GM13977 (cell line): ENCODE measurements around the gene EXOSC2.

Experiments used
- DNase-seq: peaks from one replicate; pipeline ENCODE4 v3.0.0; 2012; ENCODE audit warnings: low spot score
- in situ Hi-C: fragments of 300-500 bp; cut with MboI; formaldehyde crosslinking; loops from one replicate; pipeline ENCODE4 v1.12.0; 2022; ENCODE audit warnings: low sequenced_read_pairs, low pct_unique_long_range_greater_than_20kb, mixed read lengths, inconsistent platforms; ENCODE audit not compliant: unreplicated experiment
- TF ChIP-seq, protein P1 (sequence below): IDR thresholded peaks from 2 replicates; pipeline ENCODE4 v1.5.1; 2012; ENCODE audit warnings: mild to moderate bottlenecking, control low read depth; ENCODE audit not compliant: insufficient read depth; ENCODE audit errors: extremely low read depth, missing control alignments

The EXOSC2 gene

DNA sequence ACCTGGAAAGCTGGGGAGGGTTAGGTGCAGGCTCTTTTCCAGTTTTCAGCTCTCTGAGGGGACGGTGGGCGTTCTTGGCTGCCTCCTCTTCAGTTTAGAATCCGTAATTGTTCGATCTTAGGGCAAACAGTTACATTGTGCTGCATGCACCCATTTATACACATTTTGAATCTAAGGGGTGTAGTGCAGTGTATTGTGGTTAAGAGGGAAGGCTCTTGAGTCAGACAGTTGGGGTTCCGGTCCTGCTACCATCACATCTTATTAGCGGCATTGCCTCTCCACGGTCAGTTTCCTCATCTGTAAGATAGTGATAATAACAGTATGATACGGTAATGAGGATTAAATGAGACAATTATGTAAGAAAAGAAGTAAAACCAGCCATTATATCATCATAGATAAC is 625 bp downstream of the EXOSC2 start:
- TF ChIP-seq, protein P1, sequence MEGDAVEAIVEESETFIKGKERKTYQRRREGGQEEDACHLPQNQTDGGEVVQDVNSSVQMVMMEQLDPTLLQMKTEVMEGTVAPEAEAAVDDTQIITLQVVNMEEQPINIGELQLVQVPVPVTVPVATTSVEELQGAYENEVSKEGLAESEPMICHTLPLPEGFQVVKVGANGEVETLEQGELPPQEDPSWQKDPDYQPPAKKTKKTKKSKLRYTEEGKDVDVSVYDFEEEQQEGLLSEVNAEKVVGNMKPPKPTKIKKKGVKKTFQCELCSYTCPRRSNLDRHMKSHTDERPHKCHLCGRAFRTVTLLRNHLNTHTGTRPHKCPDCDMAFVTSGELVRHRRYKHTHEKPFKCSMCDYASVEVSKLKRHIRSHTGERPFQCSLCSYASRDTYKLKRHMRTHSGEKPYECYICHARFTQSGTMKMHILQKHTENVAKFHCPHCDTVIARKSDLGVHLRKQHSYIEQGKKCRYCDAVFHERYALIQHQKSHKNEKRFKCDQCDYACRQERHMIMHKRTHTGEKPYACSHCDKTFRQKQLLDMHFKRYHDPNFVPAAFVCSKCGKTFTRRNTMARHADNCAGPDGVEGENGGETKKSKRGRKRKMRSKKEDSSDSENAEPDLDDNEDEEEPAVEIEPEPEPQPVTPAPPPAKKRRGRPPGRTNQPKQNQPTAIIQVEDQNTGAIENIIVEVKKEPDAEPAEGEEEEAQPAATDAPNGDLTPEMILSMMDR: no peak
- no peak for DNase-seq
- in situ Hi-C loops: loop anchor here (10.0 kb wide), 1 partner anchor 251 kb away; no protein-coding TSS in a partner anchor

DNA sequence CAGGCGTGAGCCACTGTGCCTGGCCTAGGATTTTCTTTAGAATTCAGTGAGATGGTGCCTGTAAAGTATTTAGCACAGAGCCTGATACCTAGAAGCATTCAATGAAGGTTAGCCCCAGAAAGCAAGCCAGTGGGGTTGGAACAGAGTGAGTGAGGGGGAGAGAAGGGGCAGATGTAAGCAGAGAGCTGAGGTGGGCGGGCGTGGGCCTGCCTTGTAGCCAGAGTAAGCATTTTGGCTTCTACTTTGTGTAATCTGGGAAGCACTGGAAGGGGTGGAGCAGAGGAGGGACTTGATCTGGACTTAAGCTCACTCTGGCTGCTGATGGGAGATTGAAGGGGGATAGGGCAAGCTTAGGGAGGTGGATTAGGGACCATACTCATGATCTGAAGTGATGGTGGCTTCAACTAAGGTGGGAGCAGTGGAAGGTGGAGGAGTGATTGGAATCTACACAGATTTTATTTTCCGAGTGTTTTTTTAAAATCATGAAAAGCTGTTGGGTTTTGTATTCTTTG is 2.6 kb downstream of the EXOSC2 start:
- TF ChIP-seq, protein P1: no peak
- in situ Hi-C loops: loop anchor here (10.0 kb wide), 1 partner anchor 249 kb away; no protein-coding TSS in a partner anchor
- DNase-seq: no peak

DNA sequence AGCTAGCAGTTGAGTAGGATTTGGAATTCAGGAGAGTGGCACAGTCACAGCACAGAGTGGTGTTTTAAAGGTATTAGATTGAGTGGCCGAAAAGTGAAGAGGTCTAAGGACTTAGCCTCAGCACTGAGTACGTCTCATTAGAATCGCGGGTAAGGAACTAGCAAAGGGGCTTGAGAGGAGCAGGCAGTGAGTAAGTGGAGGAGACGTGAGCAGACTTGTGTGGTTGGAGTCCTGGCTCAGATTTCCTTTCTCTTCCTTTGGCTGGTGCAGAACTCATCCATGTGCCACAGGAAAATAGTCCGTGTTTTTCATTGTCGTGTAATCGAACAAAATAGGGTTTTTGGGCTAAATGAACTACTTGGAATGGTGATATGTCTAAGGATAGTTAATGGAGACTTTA is 3.4 kb downstream of the EXOSC2 start:
- TF ChIP-seq, protein P1: no peak
- in situ Hi-C loops: loop anchor here (10.0 kb wide), 1 partner anchor 248 kb away; no protein-coding TSS in a partner anchor
- DNase-seq: no peak

DNA sequence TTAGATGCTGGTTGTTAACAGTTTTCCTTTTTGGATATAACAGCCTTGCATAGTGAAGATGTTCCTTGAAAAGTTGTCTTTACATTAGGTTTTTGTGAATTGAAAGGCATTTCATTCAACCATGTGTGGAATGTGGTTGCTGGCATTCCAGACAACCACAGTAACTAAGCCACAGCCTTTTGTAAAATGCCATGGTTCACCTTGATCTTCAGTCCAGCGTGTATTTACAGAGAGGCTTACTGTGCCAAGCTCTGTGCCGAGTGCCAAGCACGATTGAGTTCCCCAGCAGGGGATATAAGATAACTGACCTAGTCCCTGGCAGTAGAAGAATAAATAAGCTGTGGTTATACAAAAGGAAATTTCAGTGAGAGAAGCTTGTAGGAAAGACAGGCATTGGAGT is 4.9 kb downstream of the EXOSC2 start:
- TF ChIP-seq, protein P1: no peak
- DNase-seq: no peak
- in situ Hi-C loops: loop anchor here (10.0 kb wide), 1 partner anchor 246 kb away; no protein-coding TSS in a partner anchor

DNA sequence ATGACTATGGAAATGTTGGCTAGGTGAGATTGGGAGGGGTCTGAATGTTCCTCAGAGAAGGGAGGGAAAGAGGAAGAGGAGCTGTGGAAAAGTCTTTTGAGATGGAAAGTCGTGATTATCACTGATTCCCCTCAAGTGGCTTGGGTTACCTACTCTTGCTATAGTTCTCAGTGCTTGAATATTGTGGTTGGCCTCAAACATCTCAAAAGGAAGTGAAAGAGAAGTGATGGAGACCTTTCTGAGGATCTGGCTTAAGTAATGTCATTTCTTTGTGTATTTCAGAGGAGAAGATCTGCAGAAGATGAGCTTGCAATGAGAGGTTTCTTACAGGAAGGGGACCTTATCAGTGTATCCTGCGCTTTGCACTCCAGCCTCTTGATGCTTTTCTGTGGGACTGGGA is 5.5 kb downstream of the EXOSC2 start:
- in situ Hi-C loops: loop anchor here (10.0 kb wide), 1 partner anchor 246 kb away; no protein-coding TSS in a partner anchor
- no peak for DNase-seq
- TF ChIP-seq, protein P1: no peak

DNA sequence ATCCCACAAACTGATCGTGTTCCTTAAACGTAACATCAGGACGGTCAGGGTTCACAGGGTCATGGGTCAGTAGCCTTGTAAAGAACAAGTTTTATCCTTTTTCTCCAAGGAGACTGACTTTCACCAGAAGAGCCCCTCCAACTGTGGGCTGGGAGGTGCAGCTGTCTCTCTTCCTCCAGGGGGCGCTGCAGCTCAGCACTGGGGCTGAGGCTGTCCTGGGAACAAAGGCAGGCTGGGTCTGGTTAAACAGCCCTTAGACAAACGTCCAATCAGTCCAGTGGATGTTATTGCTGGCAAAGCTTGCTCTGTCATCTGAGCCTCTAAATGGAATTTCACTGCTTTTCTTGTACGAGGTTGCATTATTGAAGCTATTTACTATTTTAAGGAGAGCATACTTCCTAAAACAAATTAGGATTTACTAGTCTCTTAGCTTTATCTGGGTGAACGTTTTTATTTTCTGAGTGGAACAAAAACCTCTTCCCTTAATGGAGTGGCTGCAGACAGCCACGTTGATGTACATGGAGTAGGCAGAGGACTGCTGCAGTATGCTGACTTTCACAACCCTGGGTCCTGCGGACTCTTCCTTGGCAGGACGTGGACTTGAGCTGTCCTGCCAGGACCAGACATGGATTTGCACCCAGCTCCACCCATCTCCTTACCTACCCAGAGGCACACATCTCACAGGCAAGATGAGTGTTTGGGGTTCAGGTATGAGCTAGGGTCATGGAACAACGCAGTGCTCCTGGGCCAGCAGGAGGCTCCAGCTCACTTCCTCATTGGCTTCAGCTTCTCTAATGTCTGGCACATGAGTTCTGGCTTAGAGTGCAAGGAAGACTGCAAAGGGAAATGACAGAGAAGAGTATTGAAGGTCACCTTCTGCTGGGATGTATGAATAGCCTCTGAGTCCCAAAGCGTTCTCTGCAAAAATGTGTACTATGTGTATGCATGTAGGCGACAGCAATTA is 7.8 kb downstream of the EXOSC2 start:
- peak; percentile 49 for DNase-seq
- TF ChIP-seq, protein P1: peak; percentile 87
- in situ Hi-C loops: loop anchor here (25.0 kb wide), 1 partner anchor 336 kb away; no protein-coding TSS in a partner anchor
